VCaP (cell line): ENCODE measurements around the gene PYGO1.

Experiments used
- H3K27ac ChIP-seq: fragments of 450-650 bp; 2 replicates; pipeline ENCODE4 v1.5.1; 2017
- TF ChIP-seq, protein P1 (sequence below): fragments of 450-650 bp; conservative IDR thresholded peaks from 2 replicates; pipeline ENCODE4 v1.5.1; 2017; ENCODE audit warnings: mild to moderate bottlenecking, moderate library complexity

PYGO1 gene

DNA sequence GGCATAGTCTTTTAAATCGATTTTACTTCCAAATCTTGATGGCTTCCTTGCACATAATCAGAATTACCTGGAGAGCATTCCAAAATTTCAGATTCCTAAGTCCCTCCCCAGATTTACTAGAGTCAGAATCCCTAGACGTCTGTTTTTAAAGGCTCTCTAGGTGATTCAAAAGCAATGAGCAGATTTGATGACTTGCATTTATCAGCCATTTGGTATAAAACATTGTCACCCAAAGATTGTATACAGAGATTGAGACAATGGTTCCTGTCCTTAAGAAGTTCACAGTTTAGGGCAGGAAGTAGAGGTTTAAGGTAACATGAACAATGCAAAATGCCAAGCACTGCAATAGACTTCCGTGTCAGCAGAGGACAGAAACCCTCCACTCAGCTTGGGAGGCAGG lies 2.6 kb upstream of the PYGO1 start:
- TF ChIP-seq, protein P1, sequence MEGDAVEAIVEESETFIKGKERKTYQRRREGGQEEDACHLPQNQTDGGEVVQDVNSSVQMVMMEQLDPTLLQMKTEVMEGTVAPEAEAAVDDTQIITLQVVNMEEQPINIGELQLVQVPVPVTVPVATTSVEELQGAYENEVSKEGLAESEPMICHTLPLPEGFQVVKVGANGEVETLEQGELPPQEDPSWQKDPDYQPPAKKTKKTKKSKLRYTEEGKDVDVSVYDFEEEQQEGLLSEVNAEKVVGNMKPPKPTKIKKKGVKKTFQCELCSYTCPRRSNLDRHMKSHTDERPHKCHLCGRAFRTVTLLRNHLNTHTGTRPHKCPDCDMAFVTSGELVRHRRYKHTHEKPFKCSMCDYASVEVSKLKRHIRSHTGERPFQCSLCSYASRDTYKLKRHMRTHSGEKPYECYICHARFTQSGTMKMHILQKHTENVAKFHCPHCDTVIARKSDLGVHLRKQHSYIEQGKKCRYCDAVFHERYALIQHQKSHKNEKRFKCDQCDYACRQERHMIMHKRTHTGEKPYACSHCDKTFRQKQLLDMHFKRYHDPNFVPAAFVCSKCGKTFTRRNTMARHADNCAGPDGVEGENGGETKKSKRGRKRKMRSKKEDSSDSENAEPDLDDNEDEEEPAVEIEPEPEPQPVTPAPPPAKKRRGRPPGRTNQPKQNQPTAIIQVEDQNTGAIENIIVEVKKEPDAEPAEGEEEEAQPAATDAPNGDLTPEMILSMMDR, result no peak

DNA sequence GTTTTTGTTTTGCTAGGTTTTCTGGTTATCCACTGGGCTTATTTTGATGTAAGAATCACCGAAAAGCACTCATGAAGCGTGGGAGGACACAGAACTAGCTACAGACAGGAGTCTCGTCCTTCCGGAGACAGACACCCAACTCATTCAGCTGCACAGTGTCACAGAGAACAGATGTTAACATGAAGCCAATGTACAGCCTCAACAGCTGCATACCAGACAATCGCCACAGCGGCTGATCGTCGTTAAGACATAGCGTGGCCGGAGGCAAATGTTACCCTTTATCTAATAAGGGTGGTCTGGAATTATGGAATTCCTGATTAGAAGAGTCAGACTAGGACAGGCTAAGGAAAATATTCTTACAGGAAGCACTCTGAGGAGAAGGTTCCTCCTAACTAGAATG lies 1.1 kb upstream of the PYGO1 start:
- H3K27ac ChIP-seq, result no peak overlapping the region
- TF ChIP-seq, protein P1, result no peak

More for the DNA sequence above, 2.6 kb upstream of the PYGO1 start:
- no peak overlapping the region for H3K27ac ChIP-seq

DNA sequence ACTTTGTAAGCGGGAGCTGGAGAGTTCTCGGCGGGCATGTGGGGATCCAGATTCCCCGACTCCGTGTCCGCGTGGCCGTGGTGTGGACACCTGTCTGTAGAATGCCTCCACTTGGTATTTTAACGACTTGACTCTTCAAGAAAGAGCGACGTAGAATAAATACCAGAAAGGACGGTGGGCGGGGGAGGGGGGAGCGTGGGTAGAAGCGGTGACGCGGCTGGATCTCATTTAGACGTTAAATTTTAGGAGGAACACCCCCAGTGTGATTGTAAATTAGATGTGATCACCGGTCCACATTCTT lies 620 bp upstream of the PYGO1 start:
- TF ChIP-seq, protein P1, result no peak
- H3K27ac ChIP-seq, result peak overlapping the region; percentile 64

DNA sequence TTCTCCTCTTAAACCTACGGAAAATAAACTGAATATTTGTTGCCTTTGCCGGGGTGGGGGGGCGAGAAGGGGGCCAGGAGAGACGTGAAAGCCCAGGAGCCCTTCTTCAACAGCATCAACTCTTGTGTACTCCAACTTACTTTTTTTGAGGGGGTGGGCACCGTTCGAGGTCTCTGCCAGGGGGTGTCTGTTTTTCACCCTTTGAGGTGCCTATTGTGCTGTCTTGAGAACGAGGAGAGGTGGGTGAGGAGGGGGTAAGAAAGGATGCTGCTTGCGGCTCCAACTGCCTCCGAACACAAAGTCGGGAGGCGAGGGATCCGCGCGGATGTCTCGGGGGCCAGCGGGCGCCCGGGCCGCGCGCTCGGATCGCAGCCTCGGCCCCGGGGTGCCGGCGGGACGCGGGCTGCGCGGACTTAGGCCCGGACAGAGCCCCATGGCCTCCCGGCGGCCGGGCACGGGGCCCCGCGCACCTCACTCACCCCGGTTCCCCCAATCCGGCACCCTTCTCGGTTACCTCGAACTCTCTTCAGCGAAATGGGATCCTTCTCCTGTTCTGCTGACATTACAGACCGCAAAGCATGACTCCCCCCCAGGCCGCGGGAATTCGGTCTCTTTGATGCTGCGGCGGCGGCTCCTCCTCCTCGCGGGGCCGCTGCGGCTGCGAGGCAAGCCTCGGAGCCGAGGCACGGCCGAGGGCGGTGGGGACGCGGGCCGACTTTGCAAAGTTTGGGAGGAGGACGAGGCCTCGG lies 650 bp downstream of the PYGO1 start:
- TF ChIP-seq, protein P1, result no peak
- H3K27ac ChIP-seq, result peak overlapping the region; percentile 64

DNA sequence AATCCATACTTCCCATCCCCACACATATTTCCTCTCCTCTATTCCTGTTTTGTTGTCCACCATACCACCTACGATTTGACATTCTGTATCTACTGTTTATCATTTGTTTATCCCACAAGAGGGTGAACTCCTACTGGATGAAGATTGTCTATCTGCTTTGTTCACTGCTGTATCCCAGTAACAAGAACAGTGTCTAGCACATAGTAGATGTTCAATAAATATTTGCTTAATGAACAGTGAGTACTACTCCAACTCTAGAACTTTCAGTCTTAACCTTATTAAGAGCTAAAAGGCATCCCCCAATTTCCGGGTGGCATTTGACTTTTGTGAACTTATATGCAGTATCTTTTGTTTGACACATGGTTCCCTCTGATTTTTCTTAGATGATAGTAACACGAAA lies 1.3 kb downstream of the PYGO1 start:
- TF ChIP-seq, protein P1, result no peak
- H3K27ac ChIP-seq, result no peak overlapping the region

DNA sequence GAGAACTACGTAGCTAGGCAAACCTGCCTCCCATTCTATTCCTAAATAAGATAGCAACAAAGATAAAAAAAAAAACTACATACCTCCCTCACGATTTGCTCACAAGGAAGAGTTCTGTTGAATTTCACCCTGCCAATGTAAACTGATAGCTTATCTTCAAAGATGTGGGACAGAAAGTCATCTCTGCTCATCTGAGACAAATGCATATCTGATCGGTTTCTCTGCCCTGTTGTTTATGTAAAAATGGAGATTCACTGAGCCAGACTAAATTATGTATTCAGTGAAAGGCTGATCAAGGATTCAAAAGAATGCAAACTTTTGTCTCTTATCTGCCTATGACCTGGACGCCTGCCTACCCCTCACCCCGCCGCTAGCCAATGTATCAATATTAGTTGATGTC lies 11.2 kb downstream of the PYGO1 start:
- peak overlapping the region; percentile 45 for H3K27ac ChIP-seq
- TF ChIP-seq, protein P1, result no peak

DNA sequence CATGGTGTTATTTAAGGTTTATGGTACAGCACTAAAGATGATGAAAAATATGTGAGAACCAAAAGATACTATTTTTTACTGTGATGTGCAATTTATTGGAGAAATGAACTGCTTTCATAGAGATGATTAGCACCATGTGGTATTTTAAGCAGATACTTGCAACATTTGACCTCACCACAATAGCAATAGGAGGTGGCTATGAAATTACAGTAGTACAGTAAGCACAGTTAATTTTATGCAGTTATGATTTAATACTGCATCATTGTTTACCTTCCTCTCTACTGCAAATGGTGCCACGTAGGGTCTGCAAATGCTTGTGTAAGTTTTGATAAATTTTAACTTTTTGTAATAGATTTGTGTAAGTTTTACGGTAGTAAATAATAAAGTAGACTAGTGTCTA lies 14.0 kb downstream of the PYGO1 start:
- TF ChIP-seq, protein P1, result no peak

More for the DNA sequence above, 14.0 kb downstream of the PYGO1 start:
- H3K27ac ChIP-seq, result no peak overlapping the region
